Measurements from ENCODE around the gene KRT85. TPM values are rescaled to one million over a fixed set of nuclear protein-coding genes. Genes with fewer than 3 reads are reported as not detected.

The KRT85 gene
- total and polyA plus RNA-seq, 2 donors (not counting 1 experiment from before 2014, with no cell fraction given), result not detected

GRCh38 chr12:52320784-52321400, 46.4 kb downstream of the KRT85 start, which contains the start of gene KRT83:
Gene KRT83, minus strand, starts transcription at chr12:52321398. Its CDS starts 63 bp downstream, at chr12:52321335.
- Histone ChIP-seq H3K27me3 (replicated peaks in 1 of 4; ENCODE audit: control extremely low read depth in 1 of 4, control insufficient read depth in 3 of 4, insufficient read depth in 4 of 4, low read length in 3 of 4) (peaks cover 0 to 36% (median 7%) of the 10 kb centered on the region in 4 experiments), H3K9me3 (ENCODE audit: control extremely low read depth in 1 of 3, control insufficient read depth in 2 of 3, insufficient read depth in 1 of 3, low read length in 2 of 3) (no peaks in the 10 kb centered on the region), H3K9ac (ENCODE audit: low read length) (no peak within 1 kb of the TSS), H4K20me1 (ENCODE audit: control insufficient read depth, insufficient read depth, low read length, poor library complexity, severe bottlenecking) (no peaks in the 10 kb centered on the region), H3K4me2 (replicated peaks; ENCODE audit: low read depth, low read length, poor library complexity, severe bottlenecking) (no peak within 1 kb of the TSS), H2AFZ (ENCODE audit: insufficient read depth, low read depth, low read length, poor library complexity, severe bottlenecking) (no peak within 1 kb of the TSS), H3K4me1 (ENCODE audit: control insufficient read depth in 2 of 2, insufficient read depth in 2 of 2, low read length in 2 of 2) (no peaks in the 10 kb centered on the region), H3K79me2 (ENCODE audit: control insufficient read depth, insufficient read depth, low read length) (no peaks in the 10 kb centered on the region), H3K36me3 (replicated peaks in 1 of 2; ENCODE audit: control extremely low read depth in 1 of 2, control insufficient read depth in 1 of 2, extremely low read depth in 1 of 2, insufficient read depth in 2 of 2, low read length in 1 of 2) (no peaks in the 10 kb centered on the region), H3K27ac (ENCODE audit: low read length in 2 of 2) (no peak within 1 kb of the TSS), H3K4me3 (ENCODE audit: control extremely low read depth in 1 of 5, extremely low read depth in 1 of 5, insufficient read depth in 1 of 5, low read depth in 2 of 5, low read length in 4 of 5) (no peak within 1 kb of the TSS)
- H3K4me3 Mint-ChIP-seq, result no peak within 1 kb of the TSS
- intact Hi-C loops (cut with micrococcal nuclease), result no loop called here
- ChIA-PET POLR2A (no interaction called here), CTCF (no interaction called here)
- TF ChIP-seq, protein P1, sequence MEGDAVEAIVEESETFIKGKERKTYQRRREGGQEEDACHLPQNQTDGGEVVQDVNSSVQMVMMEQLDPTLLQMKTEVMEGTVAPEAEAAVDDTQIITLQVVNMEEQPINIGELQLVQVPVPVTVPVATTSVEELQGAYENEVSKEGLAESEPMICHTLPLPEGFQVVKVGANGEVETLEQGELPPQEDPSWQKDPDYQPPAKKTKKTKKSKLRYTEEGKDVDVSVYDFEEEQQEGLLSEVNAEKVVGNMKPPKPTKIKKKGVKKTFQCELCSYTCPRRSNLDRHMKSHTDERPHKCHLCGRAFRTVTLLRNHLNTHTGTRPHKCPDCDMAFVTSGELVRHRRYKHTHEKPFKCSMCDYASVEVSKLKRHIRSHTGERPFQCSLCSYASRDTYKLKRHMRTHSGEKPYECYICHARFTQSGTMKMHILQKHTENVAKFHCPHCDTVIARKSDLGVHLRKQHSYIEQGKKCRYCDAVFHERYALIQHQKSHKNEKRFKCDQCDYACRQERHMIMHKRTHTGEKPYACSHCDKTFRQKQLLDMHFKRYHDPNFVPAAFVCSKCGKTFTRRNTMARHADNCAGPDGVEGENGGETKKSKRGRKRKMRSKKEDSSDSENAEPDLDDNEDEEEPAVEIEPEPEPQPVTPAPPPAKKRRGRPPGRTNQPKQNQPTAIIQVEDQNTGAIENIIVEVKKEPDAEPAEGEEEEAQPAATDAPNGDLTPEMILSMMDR (IDR thresholded peaks at IDR 0.05), result no peak
- no peak for TF ChIP-seq EZH2 (IDR thresholded peaks at IDR 0.05; ENCODE audit: borderline replicate concordance, insufficient read depth, low read depth, low read length, poor library complexity, severe bottlenecking)
- 85% methylated on average over 25 of the region's 35 CpGs for WGBS (ENCODE audit: insufficient coverage)
- no peaks in the 10 kb centered on the region for H3K9me3 Mint-ChIP-seq (ENCODE audit: insufficient read depth)
- no peaks in the 10 kb centered on the region for H3K4me1 Mint-ChIP-seq
- ATAC-seq (ENCODE audit: low read depth), result no peak
- H3K27me3 Mint-ChIP-seq, result peaks cover 47% of the 10 kb centered on the region
- no peak for DNase-seq
- H3K27ac Mint-ChIP-seq, result no peak within 1 kb of the TSS

DNA sequence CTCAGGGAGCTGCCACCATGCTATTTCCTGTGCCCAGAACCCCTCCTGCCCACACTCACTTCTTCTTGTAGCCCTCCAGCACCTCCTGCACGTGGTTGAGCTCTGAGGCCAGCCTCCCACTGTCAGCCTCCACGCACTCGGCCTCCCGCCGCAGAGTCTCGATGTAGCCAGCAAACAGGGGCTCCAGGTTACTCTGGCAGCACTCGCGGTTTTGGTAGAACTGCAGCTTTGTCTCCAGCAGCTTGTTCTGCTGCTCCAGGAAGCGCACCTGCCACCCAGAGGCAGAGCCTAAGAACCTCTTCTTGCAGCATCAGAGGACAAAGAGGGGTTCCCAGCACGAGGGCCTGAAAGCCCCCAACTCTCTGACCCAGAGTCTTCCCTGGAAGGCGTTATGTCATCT, 48.2 kb downstream of the KRT85 start:
- H3K9ac ChIP-seq (ENCODE audit: low read length), result no peak overlapping the region
- Mint-ChIP-seq H3K27me3 (peaks cover 34% of the 10 kb centered on the region), H3K4me1 (no peaks in the 10 kb centered on the region), H3K27ac (no peak overlapping the region), H3K4me3 (no peak overlapping the region), H3K9me3 (ENCODE audit: insufficient read depth) (no peaks in the 10 kb centered on the region)
- no peak overlapping the region for H3K4me3 ChIP-seq (ENCODE audit: control extremely low read depth in 1 of 5, extremely low read depth in 1 of 5, insufficient read depth in 1 of 5, low read depth in 2 of 5, low read length in 4 of 5)
- DNase-seq (no peak), ATAC-seq (ENCODE audit: low read depth) (no peak)
- H3K9me3 ChIP-seq (ENCODE audit: control extremely low read depth in 1 of 3, control insufficient read depth in 2 of 3, insufficient read depth in 1 of 3, low read length in 2 of 3), result no peaks in the 10 kb centered on the region
- H3K27me3 ChIP-seq (replicated peaks in 1 of 4; ENCODE audit: control extremely low read depth in 1 of 4, control insufficient read depth in 3 of 4, insufficient read depth in 4 of 4, low read length in 3 of 4), result peaks cover 0 to 29% (median 4%) of the 10 kb centered on the region in 4 experiments
- H4K20me1 ChIP-seq (ENCODE audit: control insufficient read depth, insufficient read depth, low read length, poor library complexity, severe bottlenecking), result no peaks in the 10 kb centered on the region
- H3K4me1 ChIP-seq (ENCODE audit: control insufficient read depth in 2 of 2, insufficient read depth in 2 of 2, low read length in 2 of 2), result no peaks in the 10 kb centered on the region
- no peaks in the 10 kb centered on the region for H3K79me2 ChIP-seq (ENCODE audit: control insufficient read depth, insufficient read depth, low read length)
- no peak overlapping the region for H2AFZ ChIP-seq (ENCODE audit: insufficient read depth, low read depth, low read length, poor library complexity, severe bottlenecking)
- intact Hi-C loops (cut with micrococcal nuclease), result no loop called here
- ChIA-PET POLR2A (no interaction called here), CTCF (interaction anchor here (0.6 to 1.2 kb wide), 3 partner anchors 8 to 41 kb away, joined by 3 read pairs; no protein-coding TSS in a partner anchor)
- no peak overlapping the region for H3K27ac ChIP-seq (ENCODE audit: low read length in 2 of 2)
- WGBS (ENCODE audit: insufficient coverage), result 73% methylated on average over 10 of the region's 11 CpGs
- no peaks in the 10 kb centered on the region for H3K36me3 ChIP-seq (replicated peaks in 1 of 2; ENCODE audit: control extremely low read depth in 1 of 2, control insufficient read depth in 1 of 2, extremely low read depth in 1 of 2, insufficient read depth in 2 of 2, low read length in 1 of 2)
- H3K4me2 ChIP-seq (replicated peaks; ENCODE audit: low read depth, low read length, poor library complexity, severe bottlenecking), result no peak overlapping the region
- TF ChIP-seq, protein P1 (IDR thresholded peaks at IDR 0.05), result no peak
- no peak for TF ChIP-seq EZH2 (IDR thresholded peaks at IDR 0.05; ENCODE audit: borderline replicate concordance, insufficient read depth, low read depth, low read length, poor library complexity, severe bottlenecking)

Data from B cell (primary cell).